Brain microvascular endothelial cell (primary cell): ENCODE measurements around the gene SYS1.
A peak's percentile ranks its signal among the peaks of the same experiment; 100 is the strongest.

Experiments
- DNase-seq: peaks from one replicate; pipeline ENCODE4 v3.0.0-alpha.2; 2020
- H3K27ac ChIP-seq: fragments of 250-450 bp; sonication (Bioruptor Pico); 2 replicates; pipeline ENCODE4 v1.5.1; 2020; ENCODE audit warnings: mild to moderate bottlenecking, moderate library complexity
- H3K27me3 ChIP-seq: fragments of 250-450 bp; sonication (Bioruptor Pico); replicated peaks from 2 replicates; pipeline ENCODE4 v1.5.1; 2020; ENCODE audit warnings: mild to moderate bottlenecking
- H3K36me3 ChIP-seq: fragments of 250-450 bp; sonication (Bioruptor Pico); replicated peaks from 2 replicates; pipeline ENCODE4 v1.5.1; 2020; ENCODE audit warnings: mild to moderate bottlenecking
- H3K4me3 ChIP-seq: 2 replicates; pipeline ENCODE4 v1.5.1; 2011; ENCODE audit warnings: low read depth, mild to moderate bottlenecking, control low read depth, low read length, moderate library complexity
- in situ Hi-C: cut with HindIII; loops from 2 replicates; pipeline ENCODE4 v1.10.0; 2017; ENCODE audit warnings: low sequenced_read_pairs, low pct_ligation_motif_present
- TF ChIP-seq, protein P1 (sequence below): IDR thresholded peaks from 2 replicates; pipeline ENCODE4 v1.5.1; 2011; ENCODE audit warnings: low read depth, mild to moderate bottlenecking, moderate library complexity, low read length, control low read depth, inconsistent platforms; ENCODE audit errors: missing control alignments

Gene SYS1

DNA sequence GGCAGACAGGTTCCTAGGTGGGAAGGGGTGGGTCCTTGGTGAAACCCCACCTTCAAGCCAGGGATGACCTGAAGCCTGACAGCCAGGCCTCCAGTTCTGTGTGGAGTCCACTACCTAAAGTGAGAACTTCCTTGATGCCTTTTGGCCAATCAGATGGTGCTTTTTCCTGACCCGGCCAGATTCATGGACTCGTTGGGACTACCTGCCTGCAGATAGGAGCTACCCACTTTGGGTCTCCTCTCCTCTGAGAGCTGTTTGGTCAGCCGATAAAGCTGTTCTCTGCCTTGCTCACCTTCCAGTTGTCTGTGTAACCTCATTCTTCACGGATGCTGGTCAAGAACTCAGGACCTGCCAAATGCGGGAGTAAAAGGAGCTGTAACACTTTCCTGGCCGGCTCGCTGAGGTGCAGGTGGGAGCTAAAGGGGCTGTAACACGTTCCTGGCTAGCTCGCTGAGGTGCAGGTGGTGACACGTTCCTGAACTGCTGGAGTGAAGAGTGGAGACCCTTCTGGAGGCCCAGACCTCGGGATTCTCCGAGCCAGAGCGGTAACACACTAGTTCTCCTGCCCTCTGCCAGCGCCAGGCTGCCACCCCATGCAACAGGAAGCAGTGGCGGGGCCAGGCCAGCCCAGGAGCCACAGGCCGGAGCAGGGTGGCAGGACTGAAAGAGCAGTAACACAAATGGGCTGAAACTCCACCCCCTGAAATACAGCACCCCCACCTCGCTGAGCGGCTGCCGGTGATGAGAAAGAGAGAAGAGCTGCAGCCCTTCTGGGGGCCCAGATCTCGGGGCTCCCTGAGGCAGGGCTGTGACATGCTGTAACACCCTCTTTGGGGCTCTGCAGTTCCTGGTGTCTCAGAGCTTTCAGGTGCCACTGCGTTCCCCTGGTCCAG lies 31.5 kb downstream of the SYS1 start:
- no peak for DNase-seq
- H3K27me3 ChIP-seq = no peaks in the 10 kb centered on the region
- no peak overlapping the region for H3K27ac ChIP-seq
- in situ Hi-C loops = no loop called here
- TF ChIP-seq, protein P1, sequence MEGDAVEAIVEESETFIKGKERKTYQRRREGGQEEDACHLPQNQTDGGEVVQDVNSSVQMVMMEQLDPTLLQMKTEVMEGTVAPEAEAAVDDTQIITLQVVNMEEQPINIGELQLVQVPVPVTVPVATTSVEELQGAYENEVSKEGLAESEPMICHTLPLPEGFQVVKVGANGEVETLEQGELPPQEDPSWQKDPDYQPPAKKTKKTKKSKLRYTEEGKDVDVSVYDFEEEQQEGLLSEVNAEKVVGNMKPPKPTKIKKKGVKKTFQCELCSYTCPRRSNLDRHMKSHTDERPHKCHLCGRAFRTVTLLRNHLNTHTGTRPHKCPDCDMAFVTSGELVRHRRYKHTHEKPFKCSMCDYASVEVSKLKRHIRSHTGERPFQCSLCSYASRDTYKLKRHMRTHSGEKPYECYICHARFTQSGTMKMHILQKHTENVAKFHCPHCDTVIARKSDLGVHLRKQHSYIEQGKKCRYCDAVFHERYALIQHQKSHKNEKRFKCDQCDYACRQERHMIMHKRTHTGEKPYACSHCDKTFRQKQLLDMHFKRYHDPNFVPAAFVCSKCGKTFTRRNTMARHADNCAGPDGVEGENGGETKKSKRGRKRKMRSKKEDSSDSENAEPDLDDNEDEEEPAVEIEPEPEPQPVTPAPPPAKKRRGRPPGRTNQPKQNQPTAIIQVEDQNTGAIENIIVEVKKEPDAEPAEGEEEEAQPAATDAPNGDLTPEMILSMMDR = no peak
- no peaks in the 10 kb centered on the region for H3K36me3 ChIP-seq
- H3K4me3 ChIP-seq = no peak overlapping the region

DNA sequence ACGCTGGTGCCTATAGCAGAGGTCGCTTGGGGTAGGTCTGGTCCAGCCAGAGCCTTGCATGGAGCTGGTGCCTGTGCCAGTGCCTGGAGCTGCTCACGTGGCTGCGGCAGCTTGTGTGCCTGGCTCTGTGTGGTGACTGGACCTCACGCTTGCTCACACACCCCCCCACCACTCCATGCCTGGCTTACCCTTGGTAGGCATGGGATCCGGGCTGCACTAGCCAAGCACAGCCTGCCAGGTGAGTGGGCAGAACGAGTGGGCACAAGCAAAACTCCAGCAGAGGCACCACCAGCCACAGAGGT lies 32.1 kb downstream of the SYS1 start:
- no peak overlapping the region for H3K4me3 ChIP-seq
- in situ Hi-C loops = no loop called here
- H3K27me3 ChIP-seq = no peaks in the 10 kb centered on the region
- no peak for DNase-seq
- H3K27ac ChIP-seq = no peak overlapping the region
- no peaks in the 10 kb centered on the region for H3K36me3 ChIP-seq
- TF ChIP-seq, protein P1 = no peak

DNA sequence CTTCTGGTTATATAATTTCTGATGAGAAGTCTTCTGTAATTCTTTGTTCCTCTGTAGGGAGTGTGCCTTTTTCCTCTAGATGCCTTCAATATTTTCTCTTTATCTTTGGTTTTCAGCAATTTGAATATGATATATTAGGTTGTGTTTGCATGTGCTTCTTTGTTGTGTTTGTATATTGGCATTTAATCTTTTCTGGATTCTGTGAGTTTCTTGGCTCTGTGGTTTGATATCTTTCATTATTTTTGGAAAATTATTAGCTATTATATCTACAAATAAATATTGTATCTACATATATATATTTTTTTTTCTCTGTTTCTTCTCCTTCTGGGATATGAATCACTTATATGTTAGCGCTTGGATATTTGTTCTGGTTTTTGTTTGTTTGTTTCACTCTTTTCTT lies 36.1 kb downstream of the SYS1 start:
- TF ChIP-seq, protein P1 = no peak
- Histone ChIP-seq H3K27ac (no peak overlapping the region), H3K27me3 (no peaks in the 10 kb centered on the region), H3K36me3 (no peaks in the 10 kb centered on the region), H3K4me3 (no peak overlapping the region)
- no peak for DNase-seq
- in situ Hi-C loops = no loop called here

DNA sequence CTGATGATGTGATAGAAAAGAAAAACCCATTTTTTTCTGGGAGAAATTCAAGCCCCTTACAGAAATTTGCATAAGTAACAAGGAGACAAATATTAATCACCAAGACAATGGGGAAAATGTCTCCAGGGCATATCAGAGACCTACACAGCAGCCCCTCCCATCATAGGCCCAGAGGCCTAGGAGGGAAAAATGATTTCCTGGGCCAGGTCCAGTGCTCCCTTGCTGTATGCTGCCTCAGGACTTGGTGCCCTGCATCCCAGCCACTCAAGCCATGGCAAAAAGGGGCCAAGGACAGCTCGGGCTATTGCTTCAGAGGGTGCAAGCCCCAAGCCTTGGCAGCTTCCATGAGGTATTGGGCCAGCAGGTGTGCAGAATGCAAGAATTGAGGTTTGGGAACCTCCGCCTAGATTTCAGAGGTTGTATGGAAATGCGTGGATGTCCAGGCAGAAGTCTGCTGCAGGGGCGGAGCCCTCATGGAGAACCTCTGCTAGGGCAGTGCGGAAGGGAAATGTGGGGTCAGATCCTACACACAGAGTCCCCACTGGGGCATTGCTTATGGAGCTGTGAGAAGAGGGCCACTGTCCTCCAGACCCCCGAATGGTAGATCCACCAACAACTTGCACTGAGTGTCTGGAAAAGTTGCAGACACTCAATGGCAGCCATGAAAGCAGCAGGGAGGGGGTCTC lies 37.5 kb downstream of the SYS1 start:
- H3K36me3 ChIP-seq = no peaks in the 10 kb centered on the region
- H3K27ac ChIP-seq = no peak overlapping the region
- H3K4me3 ChIP-seq = no peak overlapping the region
- in situ Hi-C loops = no loop called here
- TF ChIP-seq, protein P1 = no peak
- DNase-seq = no peak
- H3K27me3 ChIP-seq = no peaks in the 10 kb centered on the region

DNA sequence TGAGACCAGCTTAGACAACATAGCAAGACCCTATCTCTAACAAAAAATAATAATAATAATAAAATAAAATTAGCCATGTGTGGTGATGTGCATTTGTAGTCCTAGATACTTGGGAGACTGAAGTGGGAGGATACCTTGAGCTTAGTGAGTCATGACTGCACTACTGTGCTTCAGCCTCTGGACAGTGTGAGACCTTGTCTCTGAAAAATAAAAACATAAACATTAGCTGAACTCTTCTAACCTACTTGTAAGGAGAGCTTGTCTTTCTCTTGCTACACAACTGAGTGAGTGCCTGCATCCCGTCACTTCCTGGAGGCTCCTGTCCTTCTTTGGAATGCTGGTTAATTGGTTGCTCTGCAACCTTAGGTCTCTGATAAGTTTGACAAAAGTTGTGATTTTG lies 40.0 kb downstream of the SYS1 start:
- H3K27ac ChIP-seq = no peak overlapping the region
- no peak overlapping the region for H3K4me3 ChIP-seq
- no peaks in the 10 kb centered on the region for H3K27me3 ChIP-seq
- in situ Hi-C loops = no loop called here
- DNase-seq = peak; percentile 24
- H3K36me3 ChIP-seq = no peaks in the 10 kb centered on the region
- TF ChIP-seq, protein P1 = no peak
